Tibial nerve (tissue), 4 donors: ENCODE data around the gene SMIM35. TPM values are rescaled to one million over a fixed set of nuclear protein-coding genes. Genes with fewer than 3 reads are reported as not detected.

Experiments
- DNase-seq, 2 donors: peaks; one replicate each; pipeline ENCODE4 v3.0.0-alpha.2; 2019; ENCODE audit warnings: low spot score in 2 of 2
- H3K27ac ChIP-seq, 4 donors: fragments of 200-600 bp; sonication (generic) in 3 of 4; one replicate each; pipeline ENCODE4 v1.5.1; 2017 to 2019; ENCODE audit warnings: mild to moderate bottlenecking in 1 of 4
- H3K27me3 ChIP-seq, 2 donors: fragments of 200-600 bp; sonication (generic) in 1 of 2; one replicate each; pipeline versions ENCODE4 v1.5.1 to v1.6.0; 2017 to 2019
- H3K36me3 ChIP-seq, 3 donors: fragments of 200-600 bp; sonication (generic); one replicate each; pipeline ENCODE4 v1.5.1; 2018 to 2019
- H3K4me1 ChIP-seq, 4 donors: fragments of 200-600 bp; sonication (generic) in 3 of 4; one replicate each; pipeline ENCODE4 v1.5.1; 2017 to 2019
- H3K4me3 ChIP-seq, 4 donors: fragments of 200-600 bp; sonication (generic) in 3 of 4; one replicate each; pipeline ENCODE4 v1.5.1; 2017 to 2019; ENCODE audit warnings: mild to moderate bottlenecking in 1 of 4, moderate library complexity in 1 of 4
- H3K9me3 ChIP-seq, 4 donors: fragments of 200-600 bp; sonication (generic) in 3 of 4; one replicate each; pipeline ENCODE4 v1.5.1; 2017 to 2019
- EP300 ChIP-seq, 2 donors: sonication (generic); formaldehyde crosslinking; IDR thresholded peaks; one replicate each; pipeline ENCODE4 v1.6.1; 2017; ENCODE audit warnings: antibody characterized with exemption in 2 of 2, mild to moderate bottlenecking in 1 of 2
- POLR2A ChIP-seq, 2 donors: fragments of 450-650 bp; IDR thresholded peaks; one replicate each; pipeline ENCODE4 v1.6.1; 2017; ENCODE audit warnings: antibody characterized with exemption in 2 of 2, mild to moderate bottlenecking in 2 of 2, moderate library complexity in 2 of 2
- WGBS, 2 donors: methylation state at CpG; one replicate each; pipeline ENCODE4 v1.1.5; 2018; 5-methylcytosine and 5-hydroxymethylcytosine counted together
- total RNA-seq, 4 donors: library from RNA; depleted of rRNA; stranded (reverse); fragments of >200 nt; gene quantifications; one replicate each; pipeline ENCODE4 v1.1.0, GENCODE V29; 2016
- TF ChIP-seq, protein P1 (sequence below), 5 experiments: fragments of 200-600 bp in 3 of 5; fragments of 450-650 bp in 2 of 5; sonication (generic) in 3 of 5; IDR thresholded peaks; one replicate each; pipeline ENCODE4 v1.5.1; 2016 to 2019; ENCODE audit warnings: antibody characterized with exemption in 5 of 5, mild to moderate bottlenecking in 3 of 5, moderate library complexity in 2 of 5

SMIM35 gene
- total RNA-seq, 4 donors from 2014 or later = not detected

DNA sequence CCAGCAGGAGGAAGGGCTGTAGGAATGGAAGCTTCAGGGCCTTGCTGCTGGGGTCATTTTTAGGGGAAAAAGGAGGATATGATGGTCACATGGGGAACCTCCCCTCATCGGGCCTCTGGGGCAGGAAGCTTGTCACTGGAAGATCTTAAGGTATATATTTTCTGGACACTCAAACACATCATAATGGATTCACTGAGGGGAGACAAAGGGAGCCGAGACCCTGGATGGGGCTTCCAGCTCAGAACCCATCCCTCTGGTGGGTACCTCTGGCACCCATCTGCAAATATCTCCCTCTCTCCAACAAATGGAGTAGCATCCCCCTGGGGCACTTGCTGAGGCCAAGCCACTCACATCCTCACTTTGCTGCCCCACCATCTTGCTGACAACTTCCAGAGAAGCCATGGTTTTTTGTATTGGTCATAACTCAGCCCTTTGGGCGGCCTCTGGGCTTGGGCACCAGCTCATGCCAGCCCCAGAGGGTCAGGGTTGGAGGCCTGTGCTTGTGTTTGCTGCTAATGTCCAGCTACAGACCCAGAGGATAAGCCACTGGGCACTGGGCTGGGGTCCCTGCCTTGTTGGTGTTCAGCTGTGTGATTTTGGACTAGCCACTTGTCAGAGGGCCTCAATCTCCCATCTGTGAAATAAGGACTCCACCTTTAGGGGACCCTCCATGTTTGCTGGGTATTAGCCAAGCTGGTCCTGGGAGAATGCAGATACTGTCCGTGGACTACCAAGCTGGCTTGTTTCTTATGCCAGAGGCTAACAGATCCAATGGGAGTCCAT lies 86.5 kb downstream of the SMIM35 start:
- TF ChIP-seq EP300 (IDR thresholded peaks at IDR 0.05) = no peak
- TF ChIP-seq, protein P1, sequence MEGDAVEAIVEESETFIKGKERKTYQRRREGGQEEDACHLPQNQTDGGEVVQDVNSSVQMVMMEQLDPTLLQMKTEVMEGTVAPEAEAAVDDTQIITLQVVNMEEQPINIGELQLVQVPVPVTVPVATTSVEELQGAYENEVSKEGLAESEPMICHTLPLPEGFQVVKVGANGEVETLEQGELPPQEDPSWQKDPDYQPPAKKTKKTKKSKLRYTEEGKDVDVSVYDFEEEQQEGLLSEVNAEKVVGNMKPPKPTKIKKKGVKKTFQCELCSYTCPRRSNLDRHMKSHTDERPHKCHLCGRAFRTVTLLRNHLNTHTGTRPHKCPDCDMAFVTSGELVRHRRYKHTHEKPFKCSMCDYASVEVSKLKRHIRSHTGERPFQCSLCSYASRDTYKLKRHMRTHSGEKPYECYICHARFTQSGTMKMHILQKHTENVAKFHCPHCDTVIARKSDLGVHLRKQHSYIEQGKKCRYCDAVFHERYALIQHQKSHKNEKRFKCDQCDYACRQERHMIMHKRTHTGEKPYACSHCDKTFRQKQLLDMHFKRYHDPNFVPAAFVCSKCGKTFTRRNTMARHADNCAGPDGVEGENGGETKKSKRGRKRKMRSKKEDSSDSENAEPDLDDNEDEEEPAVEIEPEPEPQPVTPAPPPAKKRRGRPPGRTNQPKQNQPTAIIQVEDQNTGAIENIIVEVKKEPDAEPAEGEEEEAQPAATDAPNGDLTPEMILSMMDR (IDR thresholded peaks at IDR 0.05) = no peak
- no peak for TF ChIP-seq POLR2A (IDR thresholded peaks at IDR 0.05)
- Histone ChIP-seq H3K4me1 (peaks cover 0 to 7% (median 0%) of the 10 kb centered on the region in 4 donors), H3K36me3 (peaks cover 0 to 4% (median 0%) of the 10 kb centered on the region in 3 donors), H3K4me3 (no peak overlapping the region), H3K27me3 (no peaks in the 10 kb centered on the region), H3K27ac (no peak overlapping the region), H3K9me3 (peaks cover 0 to 7% (median 0%) of the 10 kb centered on the region in 4 donors)
- no peak for DNase-seq
- 78 to 88% methylated on average over 3 to 4 of the region's 4 CpGs for WGBS, 2 donors

DNA sequence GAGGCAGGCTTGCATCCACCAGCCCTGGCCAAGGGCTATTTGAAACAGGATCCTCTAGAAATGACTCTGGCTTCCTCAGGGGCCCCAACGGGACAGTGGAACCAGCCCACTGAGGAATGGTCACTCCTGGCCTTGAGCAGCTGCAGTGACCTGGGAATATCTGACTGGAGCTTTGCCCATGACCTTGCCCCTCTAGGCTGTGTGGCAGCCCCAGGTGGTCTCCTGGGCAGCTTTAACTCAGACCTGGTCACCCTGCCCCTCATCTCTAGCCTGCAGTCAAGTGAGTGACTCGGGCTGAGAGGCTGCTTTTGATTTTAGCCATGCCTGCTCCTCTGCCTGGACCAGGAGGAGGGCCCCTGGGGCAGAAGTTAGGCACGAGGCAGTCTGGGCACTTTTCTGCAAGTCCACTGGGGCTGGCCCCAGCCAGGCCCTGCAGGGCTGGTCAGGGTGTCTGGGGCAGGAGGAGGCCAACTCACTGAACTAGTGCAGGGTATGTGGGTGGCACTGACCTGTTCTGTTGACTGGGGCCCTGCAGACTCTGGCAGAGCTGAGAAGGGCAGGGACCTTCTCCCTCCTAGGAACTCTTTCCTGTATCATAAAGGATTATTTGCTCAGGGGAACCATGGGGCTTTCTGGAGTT lies 87.3 kb downstream of the SMIM35 start:
- WGBS, 2 donors = 51 to 54% methylated on average over 3 of the region's 3 CpGs

DNA sequence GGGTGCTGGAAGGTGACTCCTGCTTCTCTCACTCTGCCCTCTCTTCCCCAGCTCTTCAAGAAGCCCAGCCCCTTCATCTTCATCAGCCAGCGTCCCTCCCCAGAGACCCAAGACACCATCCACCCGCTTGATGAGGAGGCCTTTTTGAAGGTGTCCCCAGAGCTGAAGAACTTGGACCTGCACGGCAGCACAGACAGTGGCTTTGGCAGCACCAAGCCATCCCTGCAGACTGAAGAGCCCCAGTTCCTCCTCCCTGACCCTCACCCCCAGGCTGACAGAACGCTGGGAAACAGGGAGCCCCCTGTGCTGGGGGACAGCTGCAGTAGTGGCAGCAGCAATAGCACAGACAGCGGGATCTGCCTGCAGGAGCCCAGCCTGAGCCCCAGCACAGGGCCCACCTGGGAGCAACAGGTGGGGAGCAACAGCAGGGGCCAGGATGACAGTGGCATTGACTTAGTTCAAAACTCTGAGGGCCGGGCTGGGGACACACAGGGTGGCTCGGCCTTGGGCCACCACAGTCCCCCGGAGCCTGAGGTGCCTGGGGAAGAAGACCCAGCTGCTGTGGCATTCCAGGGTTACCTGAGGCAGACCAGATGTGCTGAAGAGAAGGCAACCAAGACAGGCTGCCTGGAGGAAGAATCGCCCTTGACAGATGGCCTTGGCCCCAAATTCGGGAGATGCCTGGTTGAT lies 88.0 kb downstream of the SMIM35 start:
- no peaks in the 10 kb centered on the region for H3K27me3 ChIP-seq
- WGBS, 2 donors = 71 to 73% methylated on average over 5 to 9 of the region's 10 CpGs
- peaks cover 0 to 7% (median 0%) of the 10 kb centered on the region in 4 donors for H3K4me1 ChIP-seq
- peaks cover 0 to 2% (median 0%) of the 10 kb centered on the region in 4 donors for H3K9me3 ChIP-seq
- no peak overlapping the region for H3K4me3 ChIP-seq
- no peak for DNase-seq
- no peak overlapping the region for H3K27ac ChIP-seq
- peaks cover 0 to 4% (median 0%) of the 10 kb centered on the region in 3 donors for H3K36me3 ChIP-seq
- TF ChIP-seq POLR2A (IDR thresholded peaks at IDR 0.05) (no peak), EP300 (IDR thresholded peaks at IDR 0.05) (no peak)
- TF ChIP-seq, protein P1 (IDR thresholded peaks at IDR 0.05) = no peak

More for the DNA sequence above, 87.3 kb downstream of the SMIM35 start:
- H3K36me3 ChIP-seq = peaks cover 0 to 4% (median 0%) of the 10 kb centered on the region in 3 donors
- no peak for DNase-seq
- no peak overlapping the region for H3K27ac ChIP-seq
- peaks cover 0 to 7% (median 0%) of the 10 kb centered on the region in 4 donors for H3K9me3 ChIP-seq
- no peaks in the 10 kb centered on the region for H3K27me3 ChIP-seq
- H3K4me3 ChIP-seq = no peak overlapping the region
- peaks cover 0 to 7% (median 0%) of the 10 kb centered on the region in 4 donors for H3K4me1 ChIP-seq
- no peak for TF ChIP-seq EP300 (IDR thresholded peaks at IDR 0.05)
- no peak for TF ChIP-seq POLR2A (IDR thresholded peaks at IDR 0.05)
- TF ChIP-seq, protein P1 (IDR thresholded peaks at IDR 0.05) = no peak

DNA sequence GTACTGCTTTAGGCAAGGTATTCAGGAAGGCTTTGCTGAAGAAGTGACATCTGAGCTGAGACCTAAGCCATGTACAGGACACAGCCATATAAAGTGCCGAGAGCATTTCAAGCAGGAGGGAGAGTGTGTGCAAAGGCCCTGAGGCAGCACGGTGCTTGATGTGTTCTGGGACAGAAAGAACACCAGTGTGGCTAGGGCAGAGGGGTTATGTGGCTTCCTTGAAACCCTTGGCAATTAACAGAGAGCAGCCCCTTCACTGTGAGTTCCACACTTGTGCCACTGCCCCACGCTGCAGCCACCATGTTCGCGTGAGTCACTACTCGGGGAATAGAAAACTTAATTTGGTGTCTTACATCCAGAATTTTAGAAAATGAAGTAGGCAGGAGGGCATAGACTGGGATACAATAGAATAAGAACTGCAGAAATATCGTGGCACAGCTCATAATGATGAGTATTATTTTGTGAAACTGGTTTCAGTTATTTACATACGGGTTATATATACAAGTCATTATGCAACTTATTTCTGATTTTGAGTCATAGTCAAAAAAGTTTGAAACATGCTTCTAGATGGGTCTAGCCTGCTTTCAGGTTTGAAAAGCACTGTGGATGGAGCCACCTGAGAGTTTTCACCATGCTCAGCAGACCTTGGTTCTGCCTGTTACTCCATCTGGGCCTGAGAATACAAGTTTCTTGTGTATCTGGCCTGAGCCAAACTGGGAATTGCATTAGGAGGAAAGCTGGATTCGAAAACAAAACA lies 88.8 kb downstream of the SMIM35 start:
- TF ChIP-seq, protein P1 (IDR thresholded peaks at IDR 0.05) = no peak
- no peak for TF ChIP-seq EP300 (IDR thresholded peaks at IDR 0.05)
- TF ChIP-seq POLR2A (IDR thresholded peaks at IDR 0.05) = no peak
- no peak overlapping the region for H3K27ac ChIP-seq
- no peaks in the 10 kb centered on the region for H3K27me3 ChIP-seq
- H3K4me3 ChIP-seq = no peak overlapping the region
- peaks cover 0 to 10% (median 0%) of the 10 kb centered on the region in 4 donors for H3K4me1 ChIP-seq
- DNase-seq = no peak
- WGBS, 2 donors = 85 to 92% methylated on average over 9 of the region's 9 CpGs
- peaks cover 0 to 4% (median 0%) of the 10 kb centered on the region in 3 donors for H3K36me3 ChIP-seq
- no peaks in the 10 kb centered on the region for H3K9me3 ChIP-seq
